Measurements from ENCODE around the gene DNAJC11.

GRCh38 chr1:6673816-6674398 lies 27.7 kb downstream of the DNAJC11 start:
- TF ChIP-seq GATA2 (IDR thresholded peaks at IDR 0.05; ENCODE audit: low read depth, low read length) = 0 out of 2 replicates have a peak, but pooled peaks have one; percentile 10
- no peak for TF ChIP-seq GATA3 (IDR thresholded peaks at IDR 0.05; ENCODE audit: low read depth, low read length)

All from SH-SY5Y (cell line).